PFSK-1 (cell line): ENCODE results near the gene XPO6.

Experiments used
- POLR2AphosphoS5 ChIP-seq: IDR thresholded peaks from 2 replicates; pipeline ENCODE4 v1.6.1; 2012; ENCODE audit warnings: low read depth, mild to moderate bottlenecking, control low read depth, low read length, moderate library complexity
- SIN3A ChIP-seq: IDR thresholded peaks from 2 replicates; pipeline ENCODE4 v1.6.1; 2012; ENCODE audit warnings: mild to moderate bottlenecking, low read length, moderate library complexity, borderline replicate concordance; ENCODE audit not compliant: insufficient read depth
- TAF1 ChIP-seq: IDR thresholded peaks from 2 replicates; pipeline ENCODE4 v1.6.1; 2012; ENCODE audit warnings: low read length, control low read depth, borderline replicate concordance; ENCODE audit not compliant: insufficient read depth
- TF ChIP-seq, protein P1 (sequence below), 2 experiments: IDR thresholded peaks; 2 replicates each; pipeline versions ENCODE4 v1.6.1 to v1.8.0; 2011 to 2012; ENCODE audit warnings: low read depth in 2 of 2, low read length in 2 of 2, control low read depth in 1 of 2, inconsistent platforms in 1 of 2, mild to moderate bottlenecking in 1 of 2, moderate library complexity in 1 of 2; ENCODE audit not compliant: insufficient read depth in 1 of 2

DNA sequence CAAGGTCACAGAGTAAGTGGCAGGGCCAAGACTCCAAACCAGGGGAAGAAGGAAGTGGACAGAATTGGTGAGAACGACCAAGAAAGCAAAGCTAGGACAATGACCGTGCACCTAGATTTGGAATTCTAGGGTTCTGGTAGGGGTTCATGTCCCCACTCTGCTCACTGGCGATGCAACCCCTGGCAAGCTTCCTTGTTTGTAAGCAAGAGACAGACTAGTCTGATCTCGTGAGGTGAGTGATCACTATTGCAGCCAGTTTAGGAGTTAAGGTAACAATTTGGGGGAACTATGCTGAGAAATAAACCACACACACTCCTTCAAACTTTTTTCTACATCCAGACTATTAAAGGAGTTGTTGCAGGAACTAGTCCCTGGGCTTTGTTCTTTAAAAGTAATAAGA, 48.1 kb downstream of the XPO6 start:
- TF ChIP-seq POLR2AphosphoS5: no peak
- TF ChIP-seq SIN3A: no peak
- TF ChIP-seq, protein P1, sequence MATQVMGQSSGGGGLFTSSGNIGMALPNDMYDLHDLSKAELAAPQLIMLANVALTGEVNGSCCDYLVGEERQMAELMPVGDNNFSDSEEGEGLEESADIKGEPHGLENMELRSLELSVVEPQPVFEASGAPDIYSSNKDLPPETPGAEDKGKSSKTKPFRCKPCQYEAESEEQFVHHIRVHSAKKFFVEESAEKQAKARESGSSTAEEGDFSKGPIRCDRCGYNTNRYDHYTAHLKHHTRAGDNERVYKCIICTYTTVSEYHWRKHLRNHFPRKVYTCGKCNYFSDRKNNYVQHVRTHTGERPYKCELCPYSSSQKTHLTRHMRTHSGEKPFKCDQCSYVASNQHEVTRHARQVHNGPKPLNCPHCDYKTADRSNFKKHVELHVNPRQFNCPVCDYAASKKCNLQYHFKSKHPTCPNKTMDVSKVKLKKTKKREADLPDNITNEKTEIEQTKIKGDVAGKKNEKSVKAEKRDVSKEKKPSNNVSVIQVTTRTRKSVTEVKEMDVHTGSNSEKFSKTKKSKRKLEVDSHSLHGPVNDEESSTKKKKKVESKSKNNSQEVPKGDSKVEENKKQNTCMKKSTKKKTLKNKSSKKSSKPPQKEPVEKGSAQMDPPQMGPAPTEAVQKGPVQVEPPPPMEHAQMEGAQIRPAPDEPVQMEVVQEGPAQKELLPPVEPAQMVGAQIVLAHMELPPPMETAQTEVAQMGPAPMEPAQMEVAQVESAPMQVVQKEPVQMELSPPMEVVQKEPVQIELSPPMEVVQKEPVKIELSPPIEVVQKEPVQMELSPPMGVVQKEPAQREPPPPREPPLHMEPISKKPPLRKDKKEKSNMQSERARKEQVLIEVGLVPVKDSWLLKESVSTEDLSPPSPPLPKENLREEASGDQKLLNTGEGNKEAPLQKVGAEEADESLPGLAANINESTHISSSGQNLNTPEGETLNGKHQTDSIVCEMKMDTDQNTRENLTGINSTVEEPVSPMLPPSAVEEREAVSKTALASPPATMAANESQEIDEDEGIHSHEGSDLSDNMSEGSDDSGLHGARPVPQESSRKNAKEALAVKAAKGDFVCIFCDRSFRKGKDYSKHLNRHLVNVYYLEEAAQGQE (IDR thresholded peaks at IDR 0.05; ENCODE audit: insufficient read depth in 1 of 2, low read depth in 2 of 2, low read length in 2 of 2): no peak
- TF ChIP-seq TAF1: no peak
